RWPE2 (cell line): ENCODE data around the gene TMED10.

Source experiments
- ATAC-seq: fragments of 200-7000 bp; cut with Tn5 transposase; 3 replicates; pipeline ENCODE4 v1.9.1; 2021; ENCODE audit warnings: low read depth
- DNase-seq: peaks from one replicate; pipeline ENCODE4 v3.0.0-alpha.2; 2020; ENCODE audit warnings: low spot score
- H3K27ac ChIP-seq: fragments of 450-650 bp; 2 replicates; pipeline ENCODE4 v1.5.1; 2017; ENCODE audit warnings: mild to moderate bottlenecking; ENCODE audit not compliant: poor library complexity, severe bottlenecking
- H3K27me3 ChIP-seq: fragments of 250-450 bp; sonication (Bioruptor Pico); 2 replicates; pipeline ENCODE4 v1.5.1; 2021; ENCODE audit warnings: mild to moderate bottlenecking, moderate library complexity; ENCODE audit not compliant: insufficient read depth, poor library complexity, severe bottlenecking
- H3K36me3 ChIP-seq: fragments of 250-450 bp; sonication (Bioruptor Pico); 2 replicates; pipeline ENCODE4 v1.5.1; 2020; ENCODE audit warnings: low read depth, mild to moderate bottlenecking, moderate library complexity
- H3K4me1 ChIP-seq: fragments of 250-450 bp; sonication (Bioruptor Pico); 2 replicates; pipeline ENCODE4 v1.5.1; 2021; ENCODE audit warnings: mild to moderate bottlenecking, moderate library complexity; ENCODE audit not compliant: insufficient read depth, poor library complexity, severe bottlenecking
- H3K4me3 ChIP-seq: fragments of 250-450 bp; sonication (Bioruptor Pico); 2 replicates; pipeline ENCODE4 v1.5.1; 2021; ENCODE audit warnings: mild to moderate bottlenecking, moderate library complexity; ENCODE audit not compliant: severe bottlenecking
- H3K9me3 ChIP-seq: fragments of 250-450 bp; sonication (Bioruptor Pico); 2 replicates; pipeline ENCODE4 v1.5.1; 2021; ENCODE audit warnings: mild to moderate bottlenecking, moderate library complexity; ENCODE audit not compliant: severe bottlenecking
- TF ChIP-seq, protein P1 (sequence below): fragments of 450-650 bp; IDR thresholded peaks from one replicate; pipeline ENCODE4 v1.5.1; 2017; ENCODE audit warnings: mild to moderate bottlenecking, moderate library complexity; ENCODE audit not compliant: poor library complexity, severe bottlenecking

The TMED10 gene

DNA sequence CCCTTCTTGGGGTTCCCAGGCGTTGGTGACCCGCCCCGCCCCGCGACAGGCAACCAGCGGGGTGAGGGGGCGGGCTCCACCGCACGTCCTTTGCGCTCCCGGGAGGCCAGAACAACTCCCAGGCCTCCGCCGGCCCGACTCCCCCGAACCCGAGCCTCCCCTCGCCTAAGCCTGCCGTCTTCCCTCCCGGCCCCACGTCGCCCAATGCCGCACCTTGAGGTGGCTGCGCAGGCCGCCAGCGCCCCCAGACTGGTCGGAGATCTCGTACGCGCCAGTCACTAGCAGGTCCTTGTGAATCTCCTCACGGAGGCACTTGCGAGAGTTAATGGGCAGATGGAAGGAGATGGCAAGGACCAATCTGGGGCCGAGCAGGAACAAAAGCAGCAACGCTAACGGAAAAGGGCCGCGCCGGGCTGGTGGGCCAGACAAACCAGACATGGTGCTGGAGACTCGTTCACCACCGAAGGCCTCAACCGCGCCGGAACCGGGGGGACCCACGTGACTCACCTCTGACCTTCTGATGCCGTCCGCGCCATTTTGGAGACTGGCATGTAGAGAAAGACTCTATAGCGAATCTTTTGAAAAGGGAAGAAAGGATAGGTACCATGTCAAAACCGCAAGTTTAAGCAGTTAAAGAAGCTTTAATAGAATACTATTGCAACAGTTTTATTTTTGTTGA, at the start of gene TMED10:
TSS of gene TMED10 (minus strand) at position 471 of the 679 bp plus-strand sequence. CDS start at position 438, 33 bp downstream.
- TF ChIP-seq, protein P1, sequence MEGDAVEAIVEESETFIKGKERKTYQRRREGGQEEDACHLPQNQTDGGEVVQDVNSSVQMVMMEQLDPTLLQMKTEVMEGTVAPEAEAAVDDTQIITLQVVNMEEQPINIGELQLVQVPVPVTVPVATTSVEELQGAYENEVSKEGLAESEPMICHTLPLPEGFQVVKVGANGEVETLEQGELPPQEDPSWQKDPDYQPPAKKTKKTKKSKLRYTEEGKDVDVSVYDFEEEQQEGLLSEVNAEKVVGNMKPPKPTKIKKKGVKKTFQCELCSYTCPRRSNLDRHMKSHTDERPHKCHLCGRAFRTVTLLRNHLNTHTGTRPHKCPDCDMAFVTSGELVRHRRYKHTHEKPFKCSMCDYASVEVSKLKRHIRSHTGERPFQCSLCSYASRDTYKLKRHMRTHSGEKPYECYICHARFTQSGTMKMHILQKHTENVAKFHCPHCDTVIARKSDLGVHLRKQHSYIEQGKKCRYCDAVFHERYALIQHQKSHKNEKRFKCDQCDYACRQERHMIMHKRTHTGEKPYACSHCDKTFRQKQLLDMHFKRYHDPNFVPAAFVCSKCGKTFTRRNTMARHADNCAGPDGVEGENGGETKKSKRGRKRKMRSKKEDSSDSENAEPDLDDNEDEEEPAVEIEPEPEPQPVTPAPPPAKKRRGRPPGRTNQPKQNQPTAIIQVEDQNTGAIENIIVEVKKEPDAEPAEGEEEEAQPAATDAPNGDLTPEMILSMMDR, result peak; percentile 22
- peak; percentile 92 for DNase-seq
- Histone ChIP-seq H3K36me3 (peaks cover 25% of the 10 kb centered on the region), H3K4me3 (peak within 1 kb of the TSS; percentile 84), H3K9me3 (no peaks in the 10 kb centered on the region), H3K4me1 (peaks cover 23% of the 10 kb centered on the region), H3K27me3 (no peaks in the 10 kb centered on the region), H3K27ac (peak within 1 kb of the TSS; percentile 76)
- ATAC-seq, result peak; percentile 78

DNA sequence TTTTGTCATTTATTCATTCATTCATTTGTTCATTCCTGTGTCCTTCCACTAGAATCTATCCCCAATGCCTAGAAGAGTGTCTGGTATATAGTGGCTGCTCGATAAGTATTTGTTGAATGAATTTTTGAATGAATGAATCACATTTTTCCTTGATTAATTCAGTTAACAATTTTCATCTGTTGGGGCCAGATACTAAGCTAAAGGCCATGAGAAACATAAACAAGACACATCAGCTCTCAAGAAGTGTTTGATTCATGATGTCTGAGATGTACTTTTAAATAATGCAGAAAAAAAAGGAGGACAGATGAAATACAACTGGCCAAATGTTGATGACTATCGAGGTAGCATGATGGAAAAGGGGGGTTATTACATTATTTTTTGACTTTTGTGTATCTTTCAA, 48.1 kb upstream of the TMED10 start:
- no peak for ATAC-seq
- H3K9me3 ChIP-seq, result no peaks in the 10 kb centered on the region
- peak overlapping the region; percentile 88 for H3K27ac ChIP-seq
- H3K4me1 ChIP-seq, result peaks cover 34% of the 10 kb centered on the region
- TF ChIP-seq, protein P1, result no peak
- no peaks in the 10 kb centered on the region for H3K36me3 ChIP-seq
- no peak for DNase-seq
- no peak overlapping the region for H3K4me3 ChIP-seq
- no peaks in the 10 kb centered on the region for H3K27me3 ChIP-seq

DNA sequence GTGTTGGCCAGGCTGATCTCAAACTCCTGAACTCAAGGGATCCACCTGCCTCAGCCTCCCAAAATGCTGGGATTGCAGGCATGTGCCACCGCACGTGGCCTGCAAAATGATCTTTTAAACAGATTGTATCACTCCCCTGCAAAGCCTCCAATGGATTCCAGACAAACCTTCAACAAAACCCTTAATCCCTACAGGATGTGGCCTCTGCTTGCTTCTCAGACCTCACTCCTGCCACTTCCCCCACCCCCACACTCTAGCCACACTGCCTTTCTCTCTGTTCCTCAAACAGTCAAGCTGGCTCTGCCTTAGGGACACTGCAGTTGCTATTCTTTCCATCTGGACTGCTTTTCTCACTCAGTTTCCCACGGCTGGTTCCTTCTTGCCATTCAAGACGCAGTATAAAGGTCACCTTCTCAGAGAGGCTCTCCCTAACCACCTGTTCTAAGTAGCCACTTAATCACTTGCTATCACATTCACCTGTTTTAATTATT, 47.3 kb upstream of the TMED10 start:
- Histone ChIP-seq H3K4me3 (no peak overlapping the region), H3K36me3 (no peaks in the 10 kb centered on the region), H3K9me3 (no peaks in the 10 kb centered on the region), H3K27me3 (no peaks in the 10 kb centered on the region), H3K27ac (peak overlapping the region; percentile 88), H3K4me1 (peaks cover 32% of the 10 kb centered on the region)
- ATAC-seq (no peak), DNase-seq (no peak)
- TF ChIP-seq, protein P1, result no peak

DNA sequence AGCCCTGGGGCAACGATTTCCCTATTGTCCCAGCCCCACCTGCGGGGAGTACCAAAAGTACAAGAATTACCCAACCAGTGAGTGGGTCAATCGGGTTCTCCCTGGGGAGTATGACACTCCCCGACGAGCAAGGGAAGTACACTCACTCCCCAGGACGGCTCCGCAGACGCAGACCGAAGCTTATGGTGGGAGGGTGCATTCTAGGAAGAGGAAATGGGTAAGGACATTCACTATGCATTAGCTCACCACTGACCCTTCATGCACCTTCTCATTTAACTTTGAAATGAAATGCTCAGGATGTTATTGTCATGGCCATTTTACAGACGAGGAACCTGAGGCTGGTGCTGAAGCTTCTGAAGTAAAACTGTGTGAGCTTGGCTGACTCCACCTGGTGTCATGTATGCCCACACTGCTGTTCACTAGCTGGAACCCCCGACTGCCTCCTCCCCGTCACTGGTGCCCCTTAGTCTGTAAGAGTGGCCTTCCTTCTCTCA, 45.8 kb upstream of the TMED10 start:
- peak; percentile 97 for ATAC-seq
- no peaks in the 10 kb centered on the region for H3K36me3 ChIP-seq
- H3K4me3 ChIP-seq, result no peak overlapping the region
- TF ChIP-seq, protein P1, result peak; percentile 45
- peaks cover 32% of the 10 kb centered on the region for H3K4me1 ChIP-seq
- no peaks in the 10 kb centered on the region for H3K9me3 ChIP-seq
- peak; percentile 97 for DNase-seq
- H3K27ac ChIP-seq, result peak overlapping the region; percentile 88
- H3K27me3 ChIP-seq, result no peaks in the 10 kb centered on the region

DNA sequence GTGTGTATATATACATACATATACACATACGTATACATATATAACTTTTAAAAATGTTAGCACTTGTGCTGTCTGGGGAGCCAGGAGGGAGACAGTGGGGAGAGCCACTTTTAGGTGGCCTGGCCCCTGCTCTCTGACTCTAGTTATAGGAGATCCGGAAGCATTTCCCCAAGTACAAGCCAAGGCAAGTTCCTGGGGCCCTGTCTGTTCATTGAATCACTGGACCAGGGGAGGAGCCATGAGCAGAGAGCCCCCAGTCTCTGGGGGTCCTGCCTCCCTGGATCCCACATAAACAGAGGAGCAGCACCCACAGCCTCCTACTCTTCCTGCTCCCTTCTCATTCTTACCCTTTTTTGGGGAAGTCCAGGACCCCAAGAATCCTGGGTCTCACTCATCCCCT, 45.4 kb upstream of the TMED10 start:
- DNase-seq, result peak; percentile 82
- Histone ChIP-seq H3K4me1 (peaks cover 32% of the 10 kb centered on the region), H3K4me3 (no peak overlapping the region), H3K36me3 (no peaks in the 10 kb centered on the region), H3K27me3 (no peaks in the 10 kb centered on the region), H3K27ac (peak overlapping the region; percentile 88), H3K9me3 (no peaks in the 10 kb centered on the region)
- peak; percentile 82 for ATAC-seq
- TF ChIP-seq, protein P1, result no peak
